ENCODE measurements around the gene ATP8B3.

The ATP8B3 gene

DNA sequence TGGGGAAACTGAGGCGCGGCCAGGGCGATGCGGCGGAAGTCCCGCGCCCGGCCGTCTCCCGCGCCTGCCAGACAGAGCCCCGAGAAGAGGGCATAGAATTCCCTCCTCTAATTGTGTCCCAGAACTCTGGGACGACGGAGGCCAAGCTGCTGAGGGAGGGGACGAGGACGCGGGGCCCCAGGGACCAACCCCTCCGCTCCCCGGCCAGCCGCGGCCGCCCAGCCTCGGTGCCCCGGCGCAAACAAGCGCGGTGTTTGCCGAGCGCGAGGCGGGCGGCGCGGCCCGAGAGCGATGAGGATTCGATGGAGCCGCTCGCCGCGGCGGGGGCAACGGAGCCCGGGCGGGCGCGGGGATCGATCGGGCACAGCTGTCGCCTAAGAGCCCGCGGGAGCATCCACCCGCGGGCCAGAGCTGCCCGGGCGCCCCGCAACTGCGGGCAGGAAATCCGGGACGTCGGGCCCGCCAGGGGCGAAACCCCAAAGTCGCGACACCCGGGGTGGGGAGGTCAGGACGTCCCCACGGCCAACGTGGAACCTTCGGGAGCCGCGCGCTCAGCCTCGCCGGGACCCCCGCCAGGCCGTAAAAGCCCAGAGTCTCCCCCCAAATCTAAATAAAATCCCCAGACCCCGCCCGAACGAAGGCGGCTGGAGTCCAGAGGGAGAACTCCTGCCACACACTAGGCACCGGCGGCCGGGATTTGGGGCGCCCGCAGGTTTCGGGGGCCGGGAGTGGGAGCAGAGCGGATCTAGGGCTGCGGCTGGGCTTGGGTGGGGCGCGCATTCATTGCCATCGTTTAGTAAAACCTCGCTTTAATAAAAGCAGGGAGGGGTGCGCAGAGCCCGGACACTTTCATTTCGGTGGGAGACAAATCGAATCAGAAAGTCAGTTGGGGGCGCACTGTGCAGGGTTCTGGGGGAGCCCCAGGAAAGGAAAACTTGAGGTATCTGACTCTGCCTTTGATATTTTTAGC lies 62.4 kb downstream of the ATP8B3 start:
- Histone ChIP-seq H3K36me3 (ENCODE audit: insufficient read depth, low read length) (no peaks in the 10 kb centered on the region), H3K4me1 (ENCODE audit: insufficient read depth, low read length) (peaks cover 11% of the 10 kb centered on the region; the same call in 1 of the 2 replicates), H3K4me3 (ENCODE audit: low read length) (no peak overlapping the region), H3K9ac (ENCODE audit: low read depth, low read length) (no peak overlapping the region), H3K27me3 (ENCODE audit: insufficient read depth, low read length) (peaks cover 93% of the 10 kb centered on the region), H3K27ac (ENCODE audit: low read depth, low read length) (no peak overlapping the region), H3K9me3 (ENCODE audit: insufficient read depth, low read depth, low read length) (no peaks in the 10 kb centered on the region)
- WGBS: 4% methylated on average over 99 of the region's 99 CpGs

DNA sequence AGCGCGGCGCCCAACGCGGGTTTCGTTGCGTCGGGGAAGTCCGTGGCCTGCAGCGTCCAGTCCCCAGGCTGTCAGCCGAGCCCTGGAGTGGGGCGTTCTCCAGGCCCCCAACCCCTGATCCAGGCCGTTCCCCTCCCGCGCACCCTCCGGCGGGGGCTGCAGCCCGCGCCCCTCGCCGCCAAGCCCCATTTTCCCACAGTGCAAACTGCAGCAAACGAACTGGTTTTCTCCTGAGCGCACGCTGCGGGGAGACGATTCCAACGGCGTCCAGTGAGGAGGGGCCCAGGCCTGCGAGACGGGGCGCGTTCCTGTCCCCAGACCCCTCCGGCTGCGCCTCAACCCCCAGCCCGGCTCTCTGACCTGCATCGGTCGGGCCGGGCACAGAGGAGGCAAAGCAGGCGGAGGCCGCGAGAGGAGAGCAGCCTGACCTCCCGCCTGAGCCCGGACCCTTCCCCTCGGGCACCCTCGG lies 63.2 kb downstream of the ATP8B3 start:
- Histone ChIP-seq H3K36me3 (ENCODE audit: insufficient read depth, low read length) (no peaks in the 10 kb centered on the region), H3K9ac (ENCODE audit: low read depth, low read length) (no peak overlapping the region), H3K4me1 (ENCODE audit: insufficient read depth, low read length) (peaks cover 11% of the 10 kb centered on the region; the same call in 1 of the 2 replicates), H3K9me3 (ENCODE audit: insufficient read depth, low read depth, low read length) (no peaks in the 10 kb centered on the region), H3K27ac (ENCODE audit: low read depth, low read length) (no peak overlapping the region), H3K27me3 (ENCODE audit: insufficient read depth, low read length) (peaks cover 92% of the 10 kb centered on the region), H3K4me3 (ENCODE audit: low read length) (peak overlapping the region; percentile 45; the same call in 1 of the 2 replicates)
- WGBS: 2% methylated on average over 45 of the region's 45 CpGs

DNA sequence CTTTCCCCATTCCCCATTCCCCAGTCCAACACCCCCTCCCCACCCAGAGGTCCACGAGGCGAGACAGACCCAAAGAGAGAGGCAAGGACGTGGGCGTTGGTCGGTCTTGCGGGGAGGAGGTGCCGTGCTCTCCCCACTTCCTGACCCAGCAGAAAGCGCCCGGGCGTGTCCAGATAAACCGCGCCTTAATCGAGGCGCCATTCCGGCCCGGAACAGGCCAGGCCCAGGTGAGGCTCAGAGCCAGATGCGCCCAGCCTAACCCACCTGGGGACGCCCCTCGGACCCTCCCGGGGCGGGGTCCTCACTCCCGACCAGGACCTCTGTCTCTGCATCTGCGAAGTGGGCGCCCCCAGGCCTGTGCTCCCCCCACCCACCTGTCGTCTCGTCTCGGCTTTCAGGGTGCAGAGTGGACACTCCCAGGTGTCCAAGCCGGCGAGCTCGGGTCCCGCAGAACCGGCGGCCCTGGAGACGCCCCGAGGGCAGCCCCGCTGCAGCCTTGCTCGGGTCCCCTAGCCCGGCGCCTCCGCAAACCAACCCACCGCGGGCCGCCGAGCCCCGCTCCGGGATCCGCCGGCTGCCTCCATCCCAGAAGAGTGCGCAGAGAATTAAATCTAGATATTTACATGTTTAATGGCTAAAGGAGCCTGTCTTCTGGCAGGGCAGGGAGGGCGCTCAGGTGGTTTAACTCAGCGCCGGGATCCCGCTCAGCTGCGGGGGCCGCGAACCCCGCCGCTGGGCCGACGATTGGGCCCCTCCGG lies 63.8 kb downstream of the ATP8B3 start:
- H3K9ac ChIP-seq (ENCODE audit: low read depth, low read length): no peak overlapping the region; the same call in 1 of the 2 replicates
- peaks cover 11% of the 10 kb centered on the region; the same call in 1 of the 2 replicates for H3K4me1 ChIP-seq (ENCODE audit: insufficient read depth, low read length)
- peaks cover 90% of the 10 kb centered on the region for H3K27me3 ChIP-seq (ENCODE audit: insufficient read depth, low read length)
- H3K27ac ChIP-seq (ENCODE audit: low read depth, low read length): no peak overlapping the region
- no peaks in the 10 kb centered on the region for H3K36me3 ChIP-seq (ENCODE audit: insufficient read depth, low read length)
- no peaks in the 10 kb centered on the region for H3K9me3 ChIP-seq (ENCODE audit: insufficient read depth, low read depth, low read length)
- H3K4me3 ChIP-seq (ENCODE audit: low read length): peak overlapping the region; percentile 45
- 1% methylated on average over 61 of the region's 61 CpGs for WGBS

DNA sequence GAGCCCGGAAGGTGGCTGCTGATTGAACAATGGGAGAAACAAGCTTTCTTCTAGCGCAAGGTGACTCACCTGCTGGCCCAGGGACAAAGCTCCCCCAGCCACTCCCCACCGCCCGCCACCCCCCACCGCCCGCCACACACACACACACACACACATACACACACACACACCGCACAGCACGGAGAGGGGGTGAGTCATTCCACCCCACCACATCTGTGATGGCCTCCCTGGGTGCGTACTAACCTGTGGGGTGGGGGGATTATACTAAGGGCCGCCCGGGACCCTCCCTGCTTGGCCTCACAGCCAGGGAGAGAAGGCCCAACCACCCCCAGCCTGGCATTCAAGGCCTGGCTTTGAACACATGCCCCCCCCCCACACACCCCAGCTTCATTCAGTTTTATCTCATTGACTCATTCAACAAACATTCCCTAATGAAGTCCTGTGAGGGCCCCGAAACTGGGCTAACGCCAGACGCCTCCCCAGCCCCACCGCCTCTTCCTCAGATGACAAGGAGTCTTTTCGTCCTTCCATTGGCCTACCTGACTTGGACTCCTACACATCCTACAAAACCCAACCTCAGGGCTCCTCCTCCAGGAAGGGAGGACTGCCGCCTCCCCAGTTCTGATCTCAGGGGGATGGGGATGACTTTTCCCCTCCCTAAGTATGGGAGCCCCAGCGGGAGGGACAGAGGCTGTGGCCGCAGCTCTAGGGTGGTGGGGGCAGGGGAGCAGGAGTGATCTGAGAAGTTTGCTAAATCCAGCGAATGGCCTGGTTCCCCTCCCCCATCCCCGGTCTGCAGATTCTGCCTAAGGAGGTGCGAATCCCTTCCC lies 64.6 kb downstream of the ATP8B3 start:
- no peaks in the 10 kb centered on the region for H3K9me3 ChIP-seq (ENCODE audit: insufficient read depth, low read depth, low read length)
- H3K36me3 ChIP-seq (ENCODE audit: insufficient read depth, low read length): no peaks in the 10 kb centered on the region
- H3K4me1 ChIP-seq (ENCODE audit: insufficient read depth, low read length): peaks cover 11% of the 10 kb centered on the region; the same call in 1 of the 2 replicates
- no peak overlapping the region for H3K27ac ChIP-seq (ENCODE audit: low read depth, low read length)
- 4% methylated on average over 12 of the region's 22 CpGs for whole genome bisulfite sequencing
- peak overlapping the region; percentile 45 for H3K4me3 ChIP-seq (ENCODE audit: low read length)
- no peak overlapping the region for H3K9ac ChIP-seq (ENCODE audit: low read depth, low read length)
- H3K27me3 ChIP-seq (ENCODE audit: insufficient read depth, low read length): peaks cover 88% of the 10 kb centered on the region

DNA sequence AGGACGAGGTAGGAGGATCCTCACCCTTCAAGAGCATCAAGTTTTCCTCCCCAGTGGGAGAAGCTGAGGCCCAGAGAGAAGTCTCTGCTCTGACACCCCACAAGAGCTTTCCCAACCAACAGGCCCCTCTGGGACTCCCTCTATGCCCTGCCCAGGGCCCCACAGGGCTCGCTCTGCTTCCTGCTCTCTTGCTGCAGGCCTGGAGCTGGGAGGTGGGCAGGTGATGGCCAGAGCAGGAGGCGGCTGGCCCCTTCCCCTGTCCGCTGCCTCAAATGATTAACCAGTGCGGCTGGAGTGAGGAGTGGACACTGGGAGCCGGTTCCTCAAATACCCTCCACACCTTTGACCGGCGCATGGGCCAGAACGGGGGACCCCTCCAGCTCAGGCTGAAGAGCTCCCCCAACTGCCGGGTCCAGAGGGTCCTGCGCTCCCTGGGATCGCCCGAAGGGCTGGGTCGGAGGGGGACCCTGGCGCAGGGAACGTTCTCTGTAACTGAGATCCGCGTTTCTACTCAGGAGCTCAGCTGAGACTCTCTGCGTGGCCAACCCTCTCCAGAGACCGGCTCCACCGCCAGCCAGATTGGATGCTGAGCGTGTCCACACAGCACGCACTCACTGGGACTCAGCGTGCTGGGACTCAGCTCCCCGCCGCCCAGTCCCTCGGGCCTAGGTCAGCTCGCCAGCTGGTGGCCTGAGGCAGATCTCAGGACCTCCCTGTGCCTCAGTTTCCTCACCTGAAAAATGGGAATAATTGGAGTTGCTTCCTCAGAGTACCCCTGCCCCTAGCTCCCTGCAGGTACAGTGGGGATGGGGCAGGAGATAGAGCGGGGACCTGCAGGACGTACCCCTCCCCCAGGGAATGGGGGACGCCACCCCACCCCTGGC lies 65.4 kb downstream of the ATP8B3 start:
- no peak overlapping the region for H3K27ac ChIP-seq (ENCODE audit: low read depth, low read length)
- H3K4me3 ChIP-seq (ENCODE audit: low read length): peak overlapping the region; percentile 16; the same call in 1 of the 2 replicates
- H3K9ac ChIP-seq (ENCODE audit: low read depth, low read length): no peak overlapping the region
- H3K27me3 ChIP-seq (ENCODE audit: insufficient read depth, low read length): peaks cover 83% of the 10 kb centered on the region
- WGBS: 4% methylated on average over 30 of the region's 31 CpGs
- peaks cover 11% of the 10 kb centered on the region; the same call in 1 of the 2 replicates for H3K4me1 ChIP-seq (ENCODE audit: insufficient read depth, low read length)
- H3K9me3 ChIP-seq (ENCODE audit: insufficient read depth, low read depth, low read length): no peaks in the 10 kb centered on the region
- no peaks in the 10 kb centered on the region for H3K36me3 ChIP-seq (ENCODE audit: insufficient read depth, low read length)

DNA sequence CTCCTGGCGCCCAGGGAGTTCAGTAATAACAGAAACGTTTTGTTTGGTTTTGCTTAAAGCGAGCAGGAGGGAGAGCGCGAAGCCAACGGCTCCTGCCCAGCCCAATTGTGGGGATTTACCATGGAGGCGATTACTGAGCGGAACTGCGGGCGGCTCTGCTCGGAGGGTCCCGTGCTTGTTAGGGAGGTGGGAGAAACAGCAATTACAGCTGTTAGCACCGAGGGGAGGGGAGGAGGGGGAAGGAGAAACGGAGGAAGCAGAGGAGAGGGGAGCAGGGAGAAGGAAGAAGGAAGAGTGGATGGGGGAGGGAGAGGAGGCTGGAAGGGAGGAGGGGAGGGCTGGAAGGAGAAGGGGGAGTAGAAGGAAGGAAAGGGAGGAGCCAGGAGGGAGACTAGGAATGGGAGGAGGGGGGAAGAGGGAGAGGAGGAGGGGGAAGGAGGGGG lies 66.5 kb downstream of the ATP8B3 start:
- Histone ChIP-seq H3K4me1 (ENCODE audit: insufficient read depth, low read length) (peaks cover 11% of the 10 kb centered on the region; the same call in 1 of the 2 replicates), H3K36me3 (ENCODE audit: insufficient read depth, low read length) (no peaks in the 10 kb centered on the region), H3K9me3 (ENCODE audit: insufficient read depth, low read depth, low read length) (no peaks in the 10 kb centered on the region), H3K4me3 (ENCODE audit: low read length) (peak overlapping the region; percentile 30), H3K27ac (ENCODE audit: low read depth, low read length) (no peak overlapping the region), H3K27me3 (ENCODE audit: insufficient read depth, low read length) (peaks cover 75% of the 10 kb centered on the region), H3K9ac (ENCODE audit: low read depth, low read length) (no peak overlapping the region)
- WGBS: 2% methylated on average over 14 of the region's 14 CpGs

DNA sequence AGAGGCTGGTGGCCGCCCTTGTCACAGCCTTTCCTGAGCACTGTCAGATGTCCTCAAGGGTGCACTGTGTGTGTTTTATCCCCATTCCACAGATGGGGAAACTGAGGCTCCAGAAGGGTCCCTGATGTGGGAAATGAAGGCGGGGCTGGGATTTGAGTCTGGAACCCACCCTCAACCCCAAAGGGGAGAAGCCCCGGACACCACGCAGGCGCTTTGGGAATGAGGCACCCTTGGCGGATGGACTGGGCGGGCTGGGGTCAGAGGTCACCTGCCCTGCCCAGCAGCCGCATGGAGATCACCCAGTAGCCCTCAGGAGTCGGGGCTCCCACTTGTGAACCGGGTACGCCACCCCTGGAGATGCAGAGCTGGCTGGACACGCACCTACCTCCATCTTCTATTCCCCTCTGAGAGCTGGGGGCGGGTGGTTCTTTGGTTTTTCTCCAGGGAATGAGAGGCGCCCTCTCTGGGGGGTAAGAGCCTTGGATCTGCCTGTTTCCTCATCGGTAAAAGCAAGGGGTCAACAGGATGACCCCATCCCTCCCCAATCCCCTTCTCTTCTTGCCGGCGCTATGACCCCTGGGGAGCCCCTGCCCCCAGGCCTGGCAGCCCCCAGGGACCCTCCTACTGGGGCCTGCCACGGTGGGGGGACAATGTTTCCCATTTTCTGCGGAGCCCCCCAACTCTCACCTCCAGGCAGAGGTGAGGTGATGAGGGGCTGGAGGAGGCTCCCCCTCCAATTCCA lies 67.1 kb downstream of the ATP8B3 start:
- no peaks in the 10 kb centered on the region for H3K36me3 ChIP-seq (ENCODE audit: insufficient read depth, low read length)
- no peak overlapping the region for H3K9ac ChIP-seq (ENCODE audit: low read depth, low read length)
- H3K4me1 ChIP-seq (ENCODE audit: insufficient read depth, low read length): peaks cover 11% of the 10 kb centered on the region; the same call in 1 of the 2 replicates
- H3K27me3 ChIP-seq (ENCODE audit: insufficient read depth, low read length): peaks cover 74% of the 10 kb centered on the region
- H3K27ac ChIP-seq (ENCODE audit: low read depth, low read length): no peak overlapping the region
- no peaks in the 10 kb centered on the region for H3K9me3 ChIP-seq (ENCODE audit: insufficient read depth, low read depth, low read length)
- peak overlapping the region; percentile 30 for H3K4me3 ChIP-seq (ENCODE audit: low read length)
- 17% methylated on average over 16 of the region's 19 CpGs for WGBS

DNA sequence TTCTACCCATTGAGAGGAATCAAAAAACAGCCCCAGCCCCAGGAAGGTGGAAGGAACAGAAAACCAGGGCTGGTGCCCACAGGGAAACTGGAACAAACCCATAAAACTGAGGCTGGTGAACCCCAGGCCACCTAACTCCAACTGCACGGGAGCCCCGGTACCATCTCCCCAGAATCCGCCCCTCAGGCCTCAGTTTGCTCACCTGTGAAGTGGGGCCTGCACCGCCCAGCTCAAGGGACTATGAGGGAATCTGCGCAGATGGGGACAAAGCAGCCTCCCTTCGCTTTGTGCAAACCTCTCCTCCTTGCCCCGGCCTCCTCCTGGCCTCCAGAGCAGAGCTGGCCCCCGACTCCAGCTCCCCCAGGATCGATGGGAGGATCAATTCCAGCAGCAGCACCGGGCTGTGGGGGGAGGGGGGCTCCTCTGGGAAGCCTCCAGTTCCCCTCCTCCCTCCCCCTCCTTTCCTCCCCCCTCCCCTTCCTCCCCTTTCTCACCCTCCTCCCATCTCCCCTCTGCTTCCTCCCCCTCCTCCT lies 67.9 kb downstream of the ATP8B3 start:
- Histone ChIP-seq H3K9ac (ENCODE audit: low read depth, low read length) (no peak overlapping the region), H3K27me3 (ENCODE audit: insufficient read depth, low read length) (peaks cover 66% of the 10 kb centered on the region), H3K9me3 (ENCODE audit: insufficient read depth, low read depth, low read length) (no peaks in the 10 kb centered on the region), H3K36me3 (ENCODE audit: insufficient read depth, low read length) (no peaks in the 10 kb centered on the region), H3K4me1 (ENCODE audit: insufficient read depth, low read length) (peaks cover 11% of the 10 kb centered on the region; the same call in 1 of the 2 replicates), H3K27ac (ENCODE audit: low read depth, low read length) (no peak overlapping the region), H3K4me3 (ENCODE audit: low read length) (no peak overlapping the region)
- 64% methylated on average over 8 of the region's 10 CpGs for WGBS

DNA sequence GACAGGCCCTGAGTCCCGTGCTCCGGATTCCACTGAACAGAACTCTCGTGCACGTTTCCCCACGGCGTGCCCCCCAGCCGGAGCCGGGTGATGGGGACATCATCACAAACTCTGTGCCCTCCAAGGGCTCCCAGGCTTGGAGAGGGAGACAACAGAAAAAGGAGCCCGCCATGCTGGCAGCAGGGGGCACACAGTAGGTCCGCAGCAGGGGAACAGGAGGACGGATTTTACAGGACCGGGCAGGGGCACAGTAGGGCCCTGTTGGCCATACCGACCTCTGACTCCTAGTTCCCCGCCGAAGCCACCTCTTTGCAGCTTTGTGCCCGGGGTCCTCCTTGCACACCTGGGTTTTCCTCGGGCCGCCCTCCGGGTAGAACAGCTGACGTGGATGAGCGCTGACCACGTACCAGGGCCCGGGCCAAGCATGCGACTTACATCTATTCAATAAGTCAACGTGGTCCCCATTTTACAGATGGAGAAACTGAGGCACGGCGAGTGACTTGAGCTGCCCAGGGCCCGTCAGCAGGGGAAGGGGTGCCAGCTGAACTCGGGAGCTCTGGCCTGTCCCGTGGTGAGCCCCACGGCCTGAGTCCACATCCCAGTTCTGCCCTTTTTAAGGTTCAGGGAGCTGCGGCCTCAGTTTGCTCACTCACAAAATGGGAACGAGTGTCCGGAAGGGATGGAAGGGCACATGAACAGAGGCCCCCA lies 68.9 kb downstream of the ATP8B3 start:
- Histone ChIP-seq H3K4me1 (ENCODE audit: insufficient read depth, low read length) (peaks cover 11% of the 10 kb centered on the region; the same call in 1 of the 2 replicates), H3K9me3 (ENCODE audit: insufficient read depth, low read depth, low read length) (no peaks in the 10 kb centered on the region), H3K9ac (ENCODE audit: low read depth, low read length) (no peak overlapping the region), H3K27ac (ENCODE audit: low read depth, low read length) (no peak overlapping the region), H3K27me3 (ENCODE audit: insufficient read depth, low read length) (peaks cover 59% of the 10 kb centered on the region), H3K4me3 (ENCODE audit: low read length) (no peak overlapping the region), H3K36me3 (ENCODE audit: insufficient read depth, low read length) (no peaks in the 10 kb centered on the region)
- 85% methylated on average over 34 of the region's 34 CpGs for WGBS
